ENCODE results near the gene RIIAD1.

RIIAD1 gene

GRCh38 chr1:151737026-151737425 is 15.7 kb downstream of the RIIAD1 start:
- H4K12ac ChIP-seq (ENCODE audit: low read depth, low read length): no peak overlapping the region
- H2BK120ac ChIP-seq (ENCODE audit: insufficient read depth, low read length, poor library complexity): no peak overlapping the region
- no peak overlapping the region for H3K18ac ChIP-seq (ENCODE audit: low read length)
- no peaks in the 10 kb centered on the region for H3K36me3 ChIP-seq (ENCODE audit: control insufficient read depth in 1 of 2, insufficient read depth in 2 of 2, low read length in 2 of 2)
- no peak overlapping the region for H4K8ac ChIP-seq (ENCODE audit: low read depth, low read length)
- H2BK5ac ChIP-seq (ENCODE audit: low read depth, low read length, poor library complexity): no peak overlapping the region
- H3K9me3 ChIP-seq (ENCODE audit: insufficient read depth, low read depth, low read length): peaks cover 7% of the 10 kb centered on the region
- H3K14ac ChIP-seq (ENCODE audit: low read length): no peak overlapping the region
- H3K4me1 ChIP-seq (ENCODE audit: control insufficient read depth in 1 of 2, insufficient read depth in 2 of 2, low read length in 2 of 2): peaks cover 4% of the 10 kb centered on the region in 2 experiments
- no peak for DNase-seq
- H3K9ac ChIP-seq (ENCODE audit: low read length): no peak overlapping the region
- H3K79me2 ChIP-seq (ENCODE audit: control insufficient read depth, insufficient read depth, low read length, poor library complexity): no peaks in the 10 kb centered on the region
- no peak overlapping the region for H4K91ac ChIP-seq (ENCODE audit: low read depth, low read length)
- H3K79me1 ChIP-seq (ENCODE audit: low read length): no peaks in the 10 kb centered on the region
- H2AFZ ChIP-seq (ENCODE audit: insufficient read depth, low read length, poor library complexity): no peak overlapping the region
- H3K23ac ChIP-seq (ENCODE audit: low read length): no peak overlapping the region
- H3K27me3 ChIP-seq (ENCODE audit: insufficient read depth, low read length): no peaks in the 10 kb centered on the region
- no peak overlapping the region for H3K4me2 ChIP-seq (ENCODE audit: low read length)
- no peak overlapping the region for H3K4me3 ChIP-seq (ENCODE audit: low read depth, low read length)
- no peak overlapping the region for H3K27ac ChIP-seq (ENCODE audit: low read depth, low read length)
- H2BK12ac ChIP-seq (ENCODE audit: low read length): no peak overlapping the region
- H3K4ac ChIP-seq (ENCODE audit: low read depth, low read length): no peak overlapping the region
- no peak overlapping the region for H2AK5ac ChIP-seq (ENCODE audit: low read length)
- no CpG with 5 or more reads among the region's 2 CpGs for WGBS (ENCODE audit: extremely low coverage, insufficient coverage, insufficient read length)

DNA sequence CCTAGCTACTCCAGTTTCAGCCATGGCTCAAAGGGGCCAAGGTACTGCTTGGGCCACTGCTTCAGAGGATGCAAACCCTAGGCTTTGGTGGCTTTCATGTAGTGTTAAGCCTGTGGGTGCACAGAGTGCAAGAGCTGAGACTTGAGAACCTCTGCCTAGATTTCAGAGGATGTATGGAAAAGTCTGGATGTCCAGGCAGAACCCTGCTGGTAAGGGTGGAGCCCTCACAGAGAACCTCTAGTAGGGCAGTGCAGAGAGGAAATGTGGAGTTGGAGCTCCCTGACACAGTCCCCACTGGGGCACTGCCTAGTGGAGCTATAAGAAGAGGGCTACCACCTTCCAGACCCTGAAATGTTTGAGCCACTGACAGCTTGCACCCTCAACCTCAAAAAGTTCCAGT is 16.2 kb downstream of the RIIAD1 start:
- no peak overlapping the region for H3K4me3 ChIP-seq (ENCODE audit: low read depth, low read length)
- DNase-seq: no peak
- no peak overlapping the region for H2BK120ac ChIP-seq (ENCODE audit: insufficient read depth, low read length, poor library complexity)
- peaks cover 4% of the 10 kb centered on the region in 2 experiments for H3K4me1 ChIP-seq (ENCODE audit: control insufficient read depth in 1 of 2, insufficient read depth in 2 of 2, low read length in 2 of 2)
- H3K4ac ChIP-seq (ENCODE audit: low read depth, low read length): no peak overlapping the region
- no peaks in the 10 kb centered on the region for H3K27me3 ChIP-seq (ENCODE audit: insufficient read depth, low read length)
- H3K9me3 ChIP-seq (ENCODE audit: insufficient read depth, low read depth, low read length): peaks cover 7% of the 10 kb centered on the region
- no peak overlapping the region for H2AFZ ChIP-seq (ENCODE audit: insufficient read depth, low read length, poor library complexity)
- H3K27ac ChIP-seq (ENCODE audit: low read depth, low read length): no peak overlapping the region
- no peak overlapping the region for H2AK5ac ChIP-seq (ENCODE audit: low read length)
- H3K9ac ChIP-seq (ENCODE audit: low read length): no peak overlapping the region
- no peak overlapping the region for H3K4me2 ChIP-seq (ENCODE audit: low read length)
- H3K23ac ChIP-seq (ENCODE audit: low read length): no peak overlapping the region
- no peak overlapping the region for H3K18ac ChIP-seq (ENCODE audit: low read length)
- no peak overlapping the region for H2BK5ac ChIP-seq (ENCODE audit: low read depth, low read length, poor library complexity)
- H4K12ac ChIP-seq (ENCODE audit: low read depth, low read length): no peak overlapping the region
- H3K36me3 ChIP-seq (ENCODE audit: control insufficient read depth in 1 of 2, insufficient read depth in 2 of 2, low read length in 2 of 2): no peaks in the 10 kb centered on the region
- no peaks in the 10 kb centered on the region for H3K79me2 ChIP-seq (ENCODE audit: control insufficient read depth, insufficient read depth, low read length, poor library complexity)
- H4K91ac ChIP-seq (ENCODE audit: low read depth, low read length): no peak overlapping the region
- H3K79me1 ChIP-seq (ENCODE audit: low read length): no peaks in the 10 kb centered on the region
- no peak overlapping the region for H4K8ac ChIP-seq (ENCODE audit: low read depth, low read length)
- H2BK12ac ChIP-seq (ENCODE audit: low read length): no peak overlapping the region
- no peak overlapping the region for H3K14ac ChIP-seq (ENCODE audit: low read length)

- H3K4ac ChIP-seq (ENCODE audit: low read depth, low read length): no peak overlapping the region
- peak overlapping the region; percentile 35 for H3K4me2 ChIP-seq (ENCODE audit: low read length)
- H3K9ac ChIP-seq (ENCODE audit: low read length): no peak overlapping the region
- no peak overlapping the region for H2AFZ ChIP-seq (ENCODE audit: insufficient read depth, low read length, poor library complexity)
- H3K9me3 ChIP-seq (ENCODE audit: insufficient read depth, low read depth, low read length): peaks cover 7% of the 10 kb centered on the region
- H4K12ac ChIP-seq (ENCODE audit: low read depth, low read length): no peak overlapping the region
- H3K27me3 ChIP-seq (ENCODE audit: insufficient read depth, low read length): no peaks in the 10 kb centered on the region
- H3K4me1 ChIP-seq (ENCODE audit: control insufficient read depth in 1 of 2, insufficient read depth in 2 of 2, low read length in 2 of 2): peaks cover 4% of the 10 kb centered on the region in 2 experiments
- no peak overlapping the region for H2BK12ac ChIP-seq (ENCODE audit: low read length)
- H3K23ac ChIP-seq (ENCODE audit: low read length): no peak overlapping the region
- H3K27ac ChIP-seq (ENCODE audit: low read depth, low read length): peak overlapping the region; percentile 43
- no CpG with 5 or more reads among the region's 3 CpGs for WGBS (ENCODE audit: extremely low coverage, insufficient coverage, insufficient read length)
- H2BK5ac ChIP-seq (ENCODE audit: low read depth, low read length, poor library complexity): no peak overlapping the region
- no peak overlapping the region for H3K18ac ChIP-seq (ENCODE audit: low read length)
- H3K79me1 ChIP-seq (ENCODE audit: low read length): no peaks in the 10 kb centered on the region
- no peaks in the 10 kb centered on the region for H3K36me3 ChIP-seq (ENCODE audit: control insufficient read depth in 1 of 2, insufficient read depth in 2 of 2, low read length in 2 of 2)
- H2AK5ac ChIP-seq (ENCODE audit: low read length): no peak overlapping the region
- H4K8ac ChIP-seq (ENCODE audit: low read depth, low read length): no peak overlapping the region
- H3K4me3 ChIP-seq (ENCODE audit: low read depth, low read length): no peak overlapping the region
- no peak overlapping the region for H2BK120ac ChIP-seq (ENCODE audit: insufficient read depth, low read length, poor library complexity)
- H4K91ac ChIP-seq (ENCODE audit: low read depth, low read length): no peak overlapping the region
- no peak overlapping the region for H3K14ac ChIP-seq (ENCODE audit: low read length)
- H3K79me2 ChIP-seq (ENCODE audit: control insufficient read depth, insufficient read depth, low read length, poor library complexity): no peaks in the 10 kb centered on the region
- peak; percentile 70 to 90 for DNase-seq
Measured at GRCh38 chr1:151739590-151740355, 18.5 kb downstream of the RIIAD1 start.

DNA sequence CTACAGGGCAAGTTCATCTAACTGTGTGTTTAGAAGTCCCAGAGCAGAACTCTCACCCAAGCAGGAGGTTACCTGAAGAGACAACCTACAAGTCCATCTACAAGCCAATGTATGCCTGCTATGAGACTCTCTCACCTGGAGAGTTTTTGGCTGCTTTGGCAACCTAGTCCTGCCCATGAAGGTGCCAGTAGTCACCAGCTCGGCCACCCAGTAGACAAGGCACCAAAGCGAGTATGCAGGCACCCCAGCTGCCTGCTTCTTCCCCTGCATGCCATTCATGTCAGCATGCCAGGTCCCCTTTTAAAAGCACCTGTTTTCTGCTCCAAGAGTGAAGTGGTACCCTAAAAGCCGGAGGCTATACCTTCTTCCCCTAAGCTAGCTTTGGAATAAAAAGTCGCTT is 20.2 kb downstream of the RIIAD1 start:
- DNase-seq: no peak
- Histone ChIP-seq H3K4me3 (ENCODE audit: low read depth, low read length) (no peak overlapping the region), H3K23ac (ENCODE audit: low read length) (no peak overlapping the region), H3K4me2 (ENCODE audit: low read length) (no peak overlapping the region), H4K8ac (ENCODE audit: low read depth, low read length) (no peak overlapping the region), H2BK120ac (ENCODE audit: insufficient read depth, low read length, poor library complexity) (no peak overlapping the region), H3K9me3 (ENCODE audit: insufficient read depth, low read depth, low read length) (peaks cover 7% of the 10 kb centered on the region), H3K36me3 (ENCODE audit: control insufficient read depth in 1 of 2, insufficient read depth in 2 of 2, low read length in 2 of 2) (no peaks in the 10 kb centered on the region), H3K4ac (ENCODE audit: low read depth, low read length) (no peak overlapping the region), H2BK12ac (ENCODE audit: low read length) (no peak overlapping the region), H3K27me3 (ENCODE audit: insufficient read depth, low read length) (no peaks in the 10 kb centered on the region), H2AK5ac (ENCODE audit: low read length) (no peak overlapping the region), H3K18ac (ENCODE audit: low read length) (no peak overlapping the region), H3K4me1 (ENCODE audit: control insufficient read depth in 1 of 2, insufficient read depth in 2 of 2, low read length in 2 of 2) (peaks cover 4% of the 10 kb centered on the region in 2 experiments), H3K9ac (ENCODE audit: low read length) (no peak overlapping the region), H2BK5ac (ENCODE audit: low read depth, low read length, poor library complexity) (no peak overlapping the region), H4K12ac (ENCODE audit: low read depth, low read length) (no peak overlapping the region), H3K27ac (ENCODE audit: low read depth, low read length) (no peak overlapping the region), H3K79me2 (ENCODE audit: control insufficient read depth, insufficient read depth, low read length, poor library complexity) (no peaks in the 10 kb centered on the region), H4K91ac (ENCODE audit: low read depth, low read length) (no peak overlapping the region), H3K79me1 (ENCODE audit: low read length) (no peaks in the 10 kb centered on the region), H3K14ac (ENCODE audit: low read length) (no peak overlapping the region), H2AFZ (ENCODE audit: insufficient read depth, low read length, poor library complexity) (no peak overlapping the region)
- WGBS (ENCODE audit: extremely low coverage, insufficient coverage, insufficient read length): no CpG with 5 or more reads among the region's 4 CpGs
